ENCODE measurements around the gene TSPAN14. TPM values are rescaled to one million over a fixed set of nuclear protein-coding genes. Genes with fewer than 3 reads are reported as not detected.
"Not testable (repeated sequence)": the region's sequence is repeated elsewhere in the genome, so short reads cannot be mapped to it uniquely, and the experiment has no call there.

TSPAN14 gene
- total RNA-seq, 3 donors from 2014 or later (not counting 1 experiment from before 2014, with no cell fraction given): 126 to 180 (median 173) TPM

DNA sequence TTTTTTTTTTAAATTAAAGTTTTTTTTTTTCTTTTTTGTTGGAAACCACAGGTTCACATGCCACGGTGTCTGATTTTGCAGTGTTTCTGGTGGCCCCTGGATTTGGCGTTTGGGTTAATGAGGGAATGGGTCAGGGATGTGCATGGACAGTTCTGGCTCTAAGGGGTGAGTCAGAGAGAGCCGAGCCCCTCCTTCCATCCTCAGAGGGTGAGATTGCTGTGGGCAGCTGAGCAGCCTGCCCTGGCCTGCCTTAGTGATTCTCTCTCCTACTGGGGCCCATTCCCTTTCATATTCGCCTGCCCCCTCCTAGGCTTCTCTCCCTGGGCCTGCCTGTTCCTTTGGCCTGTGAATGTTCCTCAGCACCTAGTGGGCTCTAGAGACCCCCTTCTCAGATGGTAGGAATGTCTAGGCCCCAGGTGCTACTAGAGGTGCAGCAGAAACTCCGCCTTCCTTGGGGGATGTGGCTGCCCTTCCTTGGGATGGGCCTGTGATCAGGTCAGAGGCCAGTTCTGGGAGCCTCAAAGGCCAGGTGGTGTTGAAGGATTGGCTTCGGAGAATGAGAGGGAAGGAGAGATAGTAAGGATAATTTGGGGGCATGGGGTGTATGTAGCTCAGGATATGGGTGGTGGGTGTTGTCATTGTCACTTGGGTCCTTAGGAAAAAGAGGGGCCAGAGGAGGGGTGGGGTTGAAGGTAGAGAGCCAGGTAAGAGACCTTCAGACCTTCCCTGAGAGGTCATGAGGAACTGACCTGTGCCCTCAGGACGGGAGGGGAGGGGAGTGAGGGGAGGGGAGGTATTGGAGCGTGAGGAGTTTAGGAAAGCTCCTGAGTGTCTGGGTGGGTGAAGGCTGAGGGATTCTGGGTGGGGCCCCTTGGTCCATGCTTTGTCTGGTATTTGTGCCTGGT lies 19.8 kb downstream of the TSPAN14 start:
- peak overlapping the region; percentile 50 for H3K27ac ChIP-seq (ENCODE audit: low read length)
- peaks cover 9% of the 10 kb centered on the region for H3K36me3 Mint-ChIP-seq
- H3K27ac Mint-ChIP-seq: peak overlapping the region; percentile 91 to 92
- TF ChIP-seq, protein P1, sequence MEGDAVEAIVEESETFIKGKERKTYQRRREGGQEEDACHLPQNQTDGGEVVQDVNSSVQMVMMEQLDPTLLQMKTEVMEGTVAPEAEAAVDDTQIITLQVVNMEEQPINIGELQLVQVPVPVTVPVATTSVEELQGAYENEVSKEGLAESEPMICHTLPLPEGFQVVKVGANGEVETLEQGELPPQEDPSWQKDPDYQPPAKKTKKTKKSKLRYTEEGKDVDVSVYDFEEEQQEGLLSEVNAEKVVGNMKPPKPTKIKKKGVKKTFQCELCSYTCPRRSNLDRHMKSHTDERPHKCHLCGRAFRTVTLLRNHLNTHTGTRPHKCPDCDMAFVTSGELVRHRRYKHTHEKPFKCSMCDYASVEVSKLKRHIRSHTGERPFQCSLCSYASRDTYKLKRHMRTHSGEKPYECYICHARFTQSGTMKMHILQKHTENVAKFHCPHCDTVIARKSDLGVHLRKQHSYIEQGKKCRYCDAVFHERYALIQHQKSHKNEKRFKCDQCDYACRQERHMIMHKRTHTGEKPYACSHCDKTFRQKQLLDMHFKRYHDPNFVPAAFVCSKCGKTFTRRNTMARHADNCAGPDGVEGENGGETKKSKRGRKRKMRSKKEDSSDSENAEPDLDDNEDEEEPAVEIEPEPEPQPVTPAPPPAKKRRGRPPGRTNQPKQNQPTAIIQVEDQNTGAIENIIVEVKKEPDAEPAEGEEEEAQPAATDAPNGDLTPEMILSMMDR (IDR thresholded peaks at IDR 0.05): no peak
- intact Hi-C loops (cut with micrococcal nuclease): loop anchor here (2.0 kb wide), 1 partner anchor 13 kb away; no protein-coding TSS in a partner anchor
- no peak overlapping the region for H3K4me3 ChIP-seq (ENCODE audit: low read length)
- no peak for DNase-seq
- H3K36me3 ChIP-seq (ENCODE audit: control insufficient read depth, insufficient read depth, low read length): peaks cover 30% of the 10 kb centered on the region
- H3K4me1 Mint-ChIP-seq: peaks cover 87 to 88% of the 10 kb centered on the region in 2 donors
- 66% methylated on average over 8 of the region's 8 CpGs for WGBS (ENCODE audit: insufficient coverage)
- H3K9me3 ChIP-seq (ENCODE audit: control insufficient read depth, insufficient read depth, low read length): no peaks in the 10 kb centered on the region
- peaks cover 77% of the 10 kb centered on the region for H3K4me1 ChIP-seq (ENCODE audit: control insufficient read depth, insufficient read depth, low read length)
- H3K27me3 Mint-ChIP-seq (ENCODE audit: low read depth in 2 of 2): no peaks in the 10 kb centered on the region
- peak in 2 of 3 donors; percentile 21 to 40 for ATAC-seq
- H3K9me3 Mint-ChIP-seq: peaks cover 0 to 4% of the 10 kb centered on the region in 2 donors
- no peaks in the 10 kb centered on the region for H3K27me3 ChIP-seq (ENCODE audit: control insufficient read depth, insufficient read depth, low read length)
- H3K4me3 Mint-ChIP-seq: peak overlapping the region; percentile 40

DNA sequence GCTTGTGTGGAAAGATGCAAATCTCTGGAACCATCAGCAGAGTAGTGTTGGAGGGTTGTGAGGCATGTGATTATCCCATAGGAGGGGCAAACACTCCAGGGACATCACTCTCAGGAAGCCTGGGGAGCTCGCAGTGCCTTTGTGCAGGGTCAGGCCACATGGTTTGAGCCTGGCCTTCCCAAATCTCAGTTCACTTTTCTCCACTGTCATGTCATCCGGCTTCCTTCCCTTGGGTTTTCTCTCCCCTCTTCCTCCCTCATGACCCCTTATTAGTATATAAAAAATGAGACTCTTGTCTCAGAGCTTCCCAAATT lies 20.4 kb downstream of the TSPAN14 start:
- Histone ChIP-seq H3K27me3 (ENCODE audit: control insufficient read depth, insufficient read depth, low read length) (no peaks in the 10 kb centered on the region), H3K27ac (ENCODE audit: low read length) (peak overlapping the region; percentile 50), H3K9me3 (ENCODE audit: control insufficient read depth, insufficient read depth, low read length) (no peaks in the 10 kb centered on the region), H3K36me3 (ENCODE audit: control insufficient read depth, insufficient read depth, low read length) (peaks cover 28% of the 10 kb centered on the region), H3K4me3 (ENCODE audit: low read length) (no peak overlapping the region), H3K4me1 (ENCODE audit: control insufficient read depth, insufficient read depth, low read length) (peaks cover 71% of the 10 kb centered on the region)
- H3K4me3 Mint-ChIP-seq: peak overlapping the region; percentile 40
- 93% methylated on average over 2 of the region's 2 CpGs for WGBS (ENCODE audit: insufficient coverage)
- H3K4me1 Mint-ChIP-seq: peaks cover 81 to 82% of the 10 kb centered on the region in 2 donors
- peak overlapping the region; percentile 91 to 92 for H3K27ac Mint-ChIP-seq
- no peak for DNase-seq
- no peak for ATAC-seq
- H3K36me3 Mint-ChIP-seq: peaks cover 9% of the 10 kb centered on the region
- no peaks in the 10 kb centered on the region for H3K27me3 Mint-ChIP-seq (ENCODE audit: low read depth in 2 of 2)
- TF ChIP-seq, protein P1 (IDR thresholded peaks at IDR 0.05): no peak
- intact Hi-C loops (cut with micrococcal nuclease): no loop called here
- peaks cover 0 to 4% of the 10 kb centered on the region in 2 donors for H3K9me3 Mint-ChIP-seq

DNA sequence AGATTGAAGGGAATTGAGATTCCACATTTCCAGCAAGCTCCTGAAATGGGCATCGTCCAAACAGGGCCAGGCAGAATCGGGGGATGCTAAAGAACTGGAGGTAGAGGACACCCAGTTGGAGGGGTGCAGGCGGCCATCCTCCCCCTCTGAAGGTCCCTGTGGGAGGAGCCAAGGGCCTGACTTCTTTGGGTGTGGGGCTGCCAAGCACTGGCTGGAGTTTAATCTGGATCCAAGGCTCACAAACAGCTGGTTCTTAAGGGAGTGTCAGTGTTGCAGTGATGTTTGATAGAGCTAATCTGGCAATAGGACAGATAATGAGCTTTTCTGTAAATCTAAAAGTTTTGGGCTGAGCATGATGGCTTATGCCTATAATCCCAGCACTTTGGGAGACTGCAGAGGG lies 20.8 kb downstream of the TSPAN14 start:
- peaks cover 9% of the 10 kb centered on the region for H3K36me3 Mint-ChIP-seq

DNA sequence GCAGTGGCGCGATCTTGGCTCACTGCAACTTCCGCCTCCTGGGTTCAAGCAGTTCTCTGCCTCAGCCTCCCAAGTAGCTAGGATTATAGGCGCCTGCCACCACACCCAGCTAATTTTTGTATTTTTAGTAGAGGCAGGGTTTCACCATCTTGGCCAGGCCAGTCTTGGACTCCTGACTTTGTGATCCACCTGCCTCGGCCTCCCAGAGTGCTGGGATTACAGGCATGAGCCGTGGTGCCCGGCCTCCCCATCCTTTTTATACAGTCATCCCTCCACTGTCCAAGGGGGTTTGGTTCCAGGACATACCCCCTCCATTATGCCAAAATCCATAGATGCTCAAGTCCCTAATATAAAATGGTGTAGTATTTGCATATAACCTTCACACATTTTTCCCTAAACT lies 21.5 kb downstream of the TSPAN14 start:
- DNase-seq; intact Hi-C loops (cut with micrococcal nuclease); H3K27me3 ChIP-seq (ENCODE audit: control insufficient read depth, insufficient read depth, low read length); H3K27ac ChIP-seq (ENCODE audit: low read length); H3K36me3 Mint-ChIP-seq; ATAC-seq; H3K9me3 Mint-ChIP-seq; H3K9me3 ChIP-seq (ENCODE audit: control insufficient read depth, insufficient read depth, low read length); H3K27me3 Mint-ChIP-seq (ENCODE audit: low read depth in 2 of 2); H3K4me3 ChIP-seq (ENCODE audit: low read length): not testable (repeated sequence)
- H3K4me3 Mint-ChIP-seq: peak overlapping the region; percentile 42
- H3K4me1 ChIP-seq (ENCODE audit: control insufficient read depth, insufficient read depth, low read length): peaks cover 60% of the 10 kb centered on the region
- H3K4me1 Mint-ChIP-seq: peaks cover 77 to 78% of the 10 kb centered on the region in 2 donors
- peak overlapping the region; percentile 91 to 92 for H3K27ac Mint-ChIP-seq
- WGBS (ENCODE audit: insufficient coverage): 93% methylated on average over 7 of the region's 7 CpGs
- H3K36me3 ChIP-seq (ENCODE audit: control insufficient read depth, insufficient read depth, low read length): peaks cover 23% of the 10 kb centered on the region

More for the DNA sequence above, 20.8 kb downstream of the TSPAN14 start:
- Mint-ChIP-seq H3K4me3 (peak overlapping the region; percentile 40), H3K27ac (peak overlapping the region; percentile 91 to 92), H3K9me3 (peaks cover 0 to 4% of the 10 kb centered on the region in 2 donors), H3K27me3 (ENCODE audit: low read depth in 2 of 2) (no peaks in the 10 kb centered on the region), H3K4me1 (peaks cover 78 to 79% of the 10 kb centered on the region in 2 donors)
- Histone ChIP-seq H3K27ac (ENCODE audit: low read length) (no peak overlapping the region), H3K4me3 (ENCODE audit: low read length) (no peak overlapping the region), H3K4me1 (ENCODE audit: control insufficient read depth, insufficient read depth, low read length) (peaks cover 67% of the 10 kb centered on the region), H3K36me3 (ENCODE audit: control insufficient read depth, insufficient read depth, low read length) (peaks cover 26% of the 10 kb centered on the region), H3K9me3 (ENCODE audit: control insufficient read depth, insufficient read depth, low read length) (no peaks in the 10 kb centered on the region), H3K27me3 (ENCODE audit: control insufficient read depth, insufficient read depth, low read length) (no peaks in the 10 kb centered on the region)
- DNase-seq (no peak), ATAC-seq (no peak)
- intact Hi-C loops (cut with micrococcal nuclease): no loop called here
- TF ChIP-seq, protein P1 (IDR thresholded peaks at IDR 0.05): no peak
- 96% methylated on average over 3 of the region's 3 CpGs for WGBS (ENCODE audit: insufficient coverage)
